ENCODE measurements around the gene SQSTM1. TPM values are rescaled to one million over a fixed set of nuclear protein-coding genes. Genes with fewer than 3 reads are reported as not detected.

Gene SQSTM1
- total RNA-seq, 2 experiments from 2014 or later: 58.5 to 81.1 TPM

GRCh38 chr5:179797741-179798140, 23.0 kb upstream of the SQSTM1 start:
- Histone ChIP-seq H3K4me3 (ENCODE audit: low read depth, low read length, poor library complexity, severe bottlenecking) (no peak overlapping the region), H4K20me1 (ENCODE audit: insufficient read depth, low read length) (no peaks in the 10 kb centered on the region), H3K36me3 (ENCODE audit: insufficient read depth, low read length) (peaks cover 35% of the 10 kb centered on the region; the same call in 1 of the 2 replicates), H3K4me1 (ENCODE audit: insufficient read depth, low read length, poor library complexity, severe bottlenecking) (peaks cover 28% of the 10 kb centered on the region), H3K9me2 (ENCODE audit: insufficient read depth, low read length) (no peaks in the 10 kb centered on the region), H2AFZ (ENCODE audit: low read length) (no peak overlapping the region), H3K9me3 (ENCODE audit: low read length) (no peaks in the 10 kb centered on the region), H3K79me2 (ENCODE audit: insufficient read depth, low read depth, low read length) (no peaks in the 10 kb centered on the region), H3K4me2 (ENCODE audit: low read length) (no peak overlapping the region), H3K27ac (ENCODE audit: low read depth, low read length, poor library complexity, severe bottlenecking) (no peak overlapping the region)
- no peak for DNase-seq (ENCODE audit: low spot score)
- intact Hi-C loops (cut with micrococcal nuclease; ENCODE audit: unreplicated experiment): no loop called here
- CTCF ChIA-PET (ENCODE audit: unreplicated experiment): no interaction called here
- TF ChIP-seq, protein P1, sequence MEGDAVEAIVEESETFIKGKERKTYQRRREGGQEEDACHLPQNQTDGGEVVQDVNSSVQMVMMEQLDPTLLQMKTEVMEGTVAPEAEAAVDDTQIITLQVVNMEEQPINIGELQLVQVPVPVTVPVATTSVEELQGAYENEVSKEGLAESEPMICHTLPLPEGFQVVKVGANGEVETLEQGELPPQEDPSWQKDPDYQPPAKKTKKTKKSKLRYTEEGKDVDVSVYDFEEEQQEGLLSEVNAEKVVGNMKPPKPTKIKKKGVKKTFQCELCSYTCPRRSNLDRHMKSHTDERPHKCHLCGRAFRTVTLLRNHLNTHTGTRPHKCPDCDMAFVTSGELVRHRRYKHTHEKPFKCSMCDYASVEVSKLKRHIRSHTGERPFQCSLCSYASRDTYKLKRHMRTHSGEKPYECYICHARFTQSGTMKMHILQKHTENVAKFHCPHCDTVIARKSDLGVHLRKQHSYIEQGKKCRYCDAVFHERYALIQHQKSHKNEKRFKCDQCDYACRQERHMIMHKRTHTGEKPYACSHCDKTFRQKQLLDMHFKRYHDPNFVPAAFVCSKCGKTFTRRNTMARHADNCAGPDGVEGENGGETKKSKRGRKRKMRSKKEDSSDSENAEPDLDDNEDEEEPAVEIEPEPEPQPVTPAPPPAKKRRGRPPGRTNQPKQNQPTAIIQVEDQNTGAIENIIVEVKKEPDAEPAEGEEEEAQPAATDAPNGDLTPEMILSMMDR (conservative IDR thresholded peaks at IDR 0.05; ENCODE audit: low read length): no peak
- no peak for TF ChIP-seq EZH2phosphoT487 (IDR thresholded peaks at IDR 0.05; ENCODE audit: borderline replicate concordance, low read depth, low read length)
- POLR2A ChIA-PET: no interaction called here
- BruUV-seq (replicated peaks): TSS peak; percentile 65

DNA sequence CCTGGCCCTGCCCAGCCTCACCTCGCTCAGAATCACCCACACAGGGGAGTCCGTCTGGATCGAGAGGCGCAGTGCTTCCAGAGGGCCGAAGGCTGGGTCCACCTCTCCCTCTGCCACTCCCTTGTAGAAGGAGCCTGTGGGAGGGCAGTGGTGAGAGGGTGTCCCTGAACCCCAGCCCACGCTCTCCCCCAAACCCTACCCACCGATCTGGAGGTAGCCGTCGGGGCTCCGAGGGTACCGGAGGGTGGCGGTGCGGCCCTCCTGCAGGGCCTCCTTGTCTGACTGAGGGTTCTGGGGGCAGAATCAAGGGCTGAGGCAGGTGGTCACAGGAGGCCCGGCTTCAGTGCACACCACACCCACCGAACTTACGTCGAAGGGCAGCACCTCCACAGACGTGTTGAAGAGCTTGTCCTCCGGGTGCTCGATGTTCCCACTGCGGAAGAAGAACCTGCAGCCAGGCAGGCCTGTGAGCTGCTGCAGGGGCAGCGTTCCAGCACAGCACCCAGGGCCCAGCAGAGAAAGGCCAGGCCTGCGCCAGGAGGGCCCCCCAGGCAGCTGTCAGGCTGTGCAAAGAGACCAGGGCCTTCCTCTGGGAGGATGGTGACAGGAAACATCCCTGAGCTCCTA, 22.4 kb upstream of the SQSTM1 start:
- ChIA-PET POLR2A (no interaction called here), CTCF (ENCODE audit: unreplicated experiment) (no interaction called here)
- DNase-seq (ENCODE audit: low spot score): no peak
- Histone ChIP-seq H3K4me2 (ENCODE audit: low read length) (no peak overlapping the region), H3K9me2 (ENCODE audit: insufficient read depth, low read length) (no peaks in the 10 kb centered on the region), H4K20me1 (ENCODE audit: insufficient read depth, low read length) (no peaks in the 10 kb centered on the region), H3K36me3 (ENCODE audit: insufficient read depth, low read length) (peaks cover 35% of the 10 kb centered on the region; the same call in 1 of the 2 replicates), H2AFZ (ENCODE audit: low read length) (no peak overlapping the region), H3K4me1 (ENCODE audit: insufficient read depth, low read length, poor library complexity, severe bottlenecking) (peaks cover 28% of the 10 kb centered on the region), H3K27ac (ENCODE audit: low read depth, low read length, poor library complexity, severe bottlenecking) (no peak overlapping the region), H3K9me3 (ENCODE audit: low read length) (no peaks in the 10 kb centered on the region), H3K79me2 (ENCODE audit: insufficient read depth, low read depth, low read length) (no peaks in the 10 kb centered on the region), H3K4me3 (ENCODE audit: low read depth, low read length, poor library complexity, severe bottlenecking) (no peak overlapping the region)
- BruUV-seq (replicated peaks): no TSS peak
- intact Hi-C loops (cut with micrococcal nuclease; ENCODE audit: unreplicated experiment): no loop called here
- no peak for TF ChIP-seq EZH2phosphoT487 (IDR thresholded peaks at IDR 0.05; ENCODE audit: borderline replicate concordance, low read depth, low read length)
- TF ChIP-seq, protein P1 (conservative IDR thresholded peaks at IDR 0.05; ENCODE audit: low read length): no peak

DNA sequence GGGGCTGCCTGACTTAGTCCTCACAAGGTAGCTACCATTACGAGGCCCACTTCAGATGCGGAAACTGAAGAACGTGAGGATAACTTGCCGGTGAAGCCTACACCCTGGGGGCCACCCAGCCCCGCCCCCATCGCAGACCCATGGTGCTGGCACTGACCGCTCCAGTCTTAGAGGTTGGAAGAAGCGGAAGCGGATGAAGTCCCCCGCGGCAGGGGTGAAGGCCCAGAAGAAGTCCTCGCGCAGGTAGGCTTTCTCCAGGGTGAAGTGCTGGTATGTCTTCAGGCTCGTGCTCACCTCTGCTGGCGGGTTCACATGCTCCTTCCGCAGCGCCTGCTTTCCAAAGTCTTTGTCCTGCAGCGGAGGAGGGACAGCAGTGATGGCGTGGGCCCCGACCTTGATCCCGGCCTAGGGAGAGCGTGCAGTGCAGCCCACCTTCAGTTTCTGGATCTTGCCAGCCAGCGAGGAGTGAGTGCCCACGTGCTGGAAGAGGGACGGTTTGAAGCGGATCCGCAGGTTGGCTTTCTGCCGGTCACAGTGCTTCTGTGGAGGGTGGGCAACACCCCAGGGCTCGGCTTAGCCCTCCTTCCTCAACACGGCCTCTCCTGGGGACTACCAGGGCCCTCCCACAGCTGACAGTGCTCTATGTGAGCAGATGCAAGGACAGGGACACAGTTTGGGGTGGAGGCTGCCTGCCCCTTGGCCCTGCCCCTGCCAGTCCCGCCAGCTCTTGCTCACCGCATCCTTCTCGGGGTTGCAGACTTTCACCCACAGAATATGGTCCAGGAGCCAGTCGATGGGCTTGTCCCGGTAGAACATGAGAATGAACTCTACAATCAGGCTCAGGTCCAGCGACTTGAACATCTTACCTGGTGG, 21.7 kb upstream of the SQSTM1 start:
- BruUV-seq (replicated peaks): no TSS peak
- CTCF ChIA-PET (ENCODE audit: unreplicated experiment): no interaction called here
- H3K27ac ChIP-seq (ENCODE audit: low read depth, low read length, poor library complexity, severe bottlenecking): no peak overlapping the region
- DNase-seq (ENCODE audit: low spot score): no peak
- H3K79me2 ChIP-seq (ENCODE audit: insufficient read depth, low read depth, low read length): no peaks in the 10 kb centered on the region
- no peaks in the 10 kb centered on the region for H3K9me2 ChIP-seq (ENCODE audit: insufficient read depth, low read length)
- no peaks in the 10 kb centered on the region for H3K9me3 ChIP-seq (ENCODE audit: low read length)
- peaks cover 35% of the 10 kb centered on the region; the same call in 1 of the 2 replicates for H3K36me3 ChIP-seq (ENCODE audit: insufficient read depth, low read length)
- H2AFZ ChIP-seq (ENCODE audit: low read length): no peak overlapping the region
- intact Hi-C loops (cut with micrococcal nuclease; ENCODE audit: unreplicated experiment): no loop called here
- POLR2A ChIA-PET: no interaction called here
- H3K4me2 ChIP-seq (ENCODE audit: low read length): no peak overlapping the region
- peaks cover 29% of the 10 kb centered on the region for H3K4me1 ChIP-seq (ENCODE audit: insufficient read depth, low read length, poor library complexity, severe bottlenecking)
- TF ChIP-seq, protein P1 (conservative IDR thresholded peaks at IDR 0.05; ENCODE audit: low read length): no peak
- TF ChIP-seq EZH2phosphoT487 (IDR thresholded peaks at IDR 0.05; ENCODE audit: borderline replicate concordance, low read depth, low read length): no peak
- no peak overlapping the region for H3K4me3 ChIP-seq (ENCODE audit: low read depth, low read length, poor library complexity, severe bottlenecking)
- no peaks in the 10 kb centered on the region for H4K20me1 ChIP-seq (ENCODE audit: insufficient read depth, low read length)

All from OCI-LY7 (cell line).